HG03064 (cell line): ENCODE measurements around the gene MYCBP.
"Not testable (repeated sequence)": the region's sequence is repeated elsewhere in the genome, so short reads cannot be mapped to it uniquely, and the experiment has no call there.

Experiments used
- ATAC-seq: cut with Tn5 transposase; IDR thresholded peaks from one replicate; pipeline ENCODE4 v1.9.1; 2021; ENCODE audit warnings: low read depth; ENCODE audit not compliant: unreplicated experiment

The MYCBP gene

DNA sequence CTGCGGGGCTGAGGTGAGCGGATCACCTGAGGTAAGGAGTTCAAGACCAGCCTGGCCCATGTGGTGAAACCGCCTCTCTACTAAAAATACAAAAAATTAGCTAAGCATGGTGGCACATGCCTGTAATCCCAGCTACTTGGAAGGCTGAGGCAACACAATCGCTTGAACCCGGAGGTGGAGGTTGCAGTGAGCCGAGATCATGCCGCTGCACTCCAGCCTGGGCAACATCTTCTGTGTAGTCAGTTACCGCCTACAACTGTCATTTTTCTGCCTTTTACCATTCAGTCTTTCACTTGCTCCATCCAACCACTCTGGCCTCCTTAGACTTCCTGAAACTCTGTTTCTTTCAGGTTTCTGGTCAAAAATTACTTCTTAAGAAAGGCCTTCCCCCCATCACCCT lies 2.2 kb downstream of the MYCBP start:
- ATAC-seq: no peak

DNA sequence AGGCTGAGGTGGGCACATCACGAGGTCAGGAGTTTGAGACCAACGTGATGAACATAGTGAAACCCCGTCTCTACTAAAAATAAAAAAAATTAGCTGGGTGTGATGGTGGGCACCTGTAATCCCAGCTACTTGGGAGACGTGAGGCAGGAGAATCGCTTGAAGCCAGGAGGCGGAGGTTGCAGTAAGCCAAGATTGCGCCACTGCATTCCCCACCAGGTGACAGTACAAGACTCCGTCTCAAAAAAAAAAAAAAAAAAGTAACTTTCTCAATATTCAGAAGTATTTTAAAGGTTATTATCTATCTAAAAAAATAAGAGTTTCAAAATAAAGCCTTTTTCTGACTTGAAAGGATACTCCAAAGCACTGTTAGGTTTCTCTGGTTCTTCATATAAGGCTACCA lies 5.9 kb downstream of the MYCBP start:
- ATAC-seq: no peak

DNA sequence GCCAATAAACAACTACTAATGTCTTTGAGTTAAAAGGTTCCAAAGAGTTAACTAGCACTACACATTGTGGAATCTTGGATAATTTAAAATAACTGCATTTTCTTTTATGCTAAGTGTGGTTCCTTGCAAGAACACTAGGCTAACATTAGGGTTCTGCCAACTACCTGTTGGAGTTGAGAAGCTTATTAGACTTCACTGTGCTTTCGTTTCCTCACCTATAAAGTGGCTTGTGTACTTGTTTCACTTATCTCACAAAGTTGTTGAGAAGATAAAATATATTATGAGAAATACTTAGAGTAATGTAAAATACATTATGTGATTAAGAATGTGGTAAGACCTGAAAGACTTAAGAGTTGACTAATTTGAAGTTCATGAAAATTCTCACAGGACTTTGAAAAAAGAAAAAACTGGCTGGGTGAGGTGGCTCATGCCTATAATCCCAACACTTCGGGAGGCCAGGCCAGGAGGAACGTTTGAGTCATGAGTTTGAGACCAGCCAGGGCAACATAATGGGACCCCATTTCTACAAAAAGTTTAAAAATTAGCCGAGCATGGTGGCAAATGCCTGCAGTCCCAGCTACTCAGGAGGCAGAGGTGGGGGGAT lies 7.9 kb downstream of the MYCBP start:
- ATAC-seq: no peak

DNA sequence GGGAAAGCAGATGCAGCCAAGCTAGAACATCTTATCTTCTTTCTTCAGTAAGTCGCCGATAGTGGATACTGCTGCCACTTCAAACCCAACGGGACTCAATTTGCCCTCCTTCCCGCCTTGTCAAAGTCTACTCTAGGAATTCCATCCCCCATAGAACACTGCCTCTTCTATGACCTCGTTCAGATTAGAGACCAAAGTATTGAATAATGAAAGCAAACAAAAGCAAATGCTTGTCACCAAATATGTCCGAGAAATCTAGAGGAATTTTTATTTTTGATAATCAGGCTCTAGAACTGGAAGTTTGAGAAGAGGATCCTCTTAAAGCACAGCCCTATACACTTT lies 12.7 kb downstream of the MYCBP start:
- no peak for ATAC-seq

DNA sequence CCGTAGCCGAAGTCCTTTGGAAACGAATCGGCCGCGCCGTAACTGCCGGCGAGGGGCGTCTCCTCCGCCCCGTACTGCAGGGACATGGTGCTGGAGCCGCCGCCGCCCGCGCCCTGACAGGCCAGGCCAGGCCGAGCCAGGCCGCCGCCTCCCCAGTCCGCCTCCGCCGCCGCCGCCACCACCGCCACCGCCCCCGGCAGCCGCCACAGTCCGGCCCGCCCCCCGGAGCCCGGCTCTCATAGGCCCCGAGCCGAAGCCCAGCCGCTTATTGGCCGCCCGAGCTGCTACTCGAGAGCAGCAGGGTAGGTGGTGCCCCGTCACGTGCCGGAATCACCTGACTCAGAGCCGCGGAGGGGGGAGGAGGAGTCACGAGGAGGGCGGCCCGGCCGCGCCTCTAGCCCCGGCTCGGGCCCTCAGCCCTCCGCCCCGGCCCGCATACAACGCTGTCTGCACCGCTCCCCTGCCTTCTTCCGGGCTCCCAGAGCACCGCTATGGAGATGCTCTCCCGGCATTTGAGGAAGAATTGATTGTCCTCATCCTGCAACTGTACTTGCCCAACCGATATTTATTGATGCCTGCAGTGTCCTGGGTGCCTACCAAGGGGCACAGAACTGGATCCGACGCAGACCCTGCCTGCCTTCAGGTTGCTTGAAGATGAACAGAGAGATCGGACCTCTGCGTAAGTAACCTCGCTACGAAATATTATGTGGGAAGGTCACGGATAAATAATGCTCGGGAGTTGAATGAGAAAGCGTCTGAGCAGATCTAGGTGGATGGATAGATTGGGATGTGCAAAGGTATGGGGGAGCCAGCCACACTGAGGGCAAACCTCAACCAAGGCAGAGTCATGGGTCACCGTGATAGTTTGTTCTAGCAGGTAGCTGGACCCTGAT lies 13.3 kb downstream of the MYCBP start, which contains the start of gene RRAGC:
RRAGC (minus strand) TSS at position 212 of the 893 bp plus-strand sequence; CDS start at position 86, 126 bp downstream.
- ATAC-seq: peak; percentile 92

DNA sequence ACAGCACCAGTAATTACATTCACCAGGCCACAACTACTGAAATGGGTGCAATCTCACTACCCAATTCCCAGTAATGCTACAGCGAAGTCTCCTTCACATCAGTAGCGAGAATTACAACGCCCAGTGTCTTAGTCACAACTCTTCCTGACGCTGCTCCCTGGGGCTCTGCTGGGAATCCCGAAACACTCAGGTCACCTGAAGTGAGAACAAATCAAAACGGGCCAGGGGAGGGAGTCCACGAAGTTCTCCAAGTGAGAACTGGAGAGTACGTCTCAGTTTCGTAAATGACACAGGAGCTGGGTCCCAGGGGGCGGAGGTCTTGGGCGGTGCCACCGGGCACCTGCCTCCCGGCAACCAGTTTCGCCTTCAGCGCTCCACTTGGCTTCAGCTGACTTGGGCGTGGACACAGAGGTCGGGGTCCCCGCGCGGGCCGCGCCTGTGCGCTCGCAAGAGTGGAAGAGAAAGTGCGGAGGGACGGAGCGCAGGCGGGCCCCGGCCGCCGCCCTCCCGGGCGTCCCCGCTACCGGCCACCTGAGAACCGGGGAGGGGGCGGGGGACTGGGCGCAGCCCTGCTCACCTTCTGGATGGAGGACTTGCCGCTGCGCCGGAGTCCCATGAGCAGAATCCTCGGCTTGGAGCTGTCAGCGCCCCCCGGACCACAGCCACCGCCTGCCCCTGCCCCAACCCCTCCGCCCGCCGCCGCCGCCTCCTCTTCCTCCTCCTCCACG lies 14.2 kb downstream of the MYCBP start:
- ATAC-seq: peak; percentile 25

DNA sequence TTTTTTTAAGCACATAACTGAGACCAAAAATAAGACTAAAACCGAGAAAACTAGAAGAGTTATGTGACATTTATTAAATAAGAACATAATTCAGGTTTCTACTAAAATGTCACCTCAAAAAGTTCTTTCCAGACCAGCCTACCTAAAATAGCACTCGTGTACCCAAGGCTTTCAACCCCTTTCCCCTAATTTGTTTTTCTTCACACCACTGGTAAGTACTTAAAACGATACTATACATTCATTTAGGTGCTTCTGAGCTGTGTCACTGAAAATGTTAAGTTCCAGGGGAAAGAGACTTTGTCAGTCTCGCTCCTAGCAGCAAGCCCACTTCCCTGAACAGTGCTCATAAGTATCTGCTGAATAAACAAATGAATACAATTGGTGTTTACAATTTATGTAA lies 20.4 kb downstream of the MYCBP start:
- ATAC-seq: no peak

DNA sequence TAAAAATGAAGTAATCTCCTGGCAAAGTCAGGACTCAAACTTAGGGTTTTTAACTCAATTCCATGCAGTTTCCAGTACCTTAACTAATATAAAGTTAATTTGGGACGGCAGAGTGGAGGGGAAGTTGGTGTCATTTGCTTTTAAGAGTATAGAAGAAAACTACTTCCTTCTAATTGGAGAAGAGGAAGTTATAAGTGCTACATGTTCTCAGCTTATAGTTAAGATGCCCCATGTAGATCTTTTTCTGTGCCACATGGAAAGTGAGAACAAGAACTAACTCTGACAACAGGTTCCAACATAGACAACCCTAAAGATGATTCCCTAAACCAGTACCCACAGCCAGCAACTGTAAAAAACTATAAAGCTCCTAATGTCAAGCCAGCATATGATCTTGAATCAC lies 25.1 kb downstream of the MYCBP start:
- no peak for ATAC-seq

DNA sequence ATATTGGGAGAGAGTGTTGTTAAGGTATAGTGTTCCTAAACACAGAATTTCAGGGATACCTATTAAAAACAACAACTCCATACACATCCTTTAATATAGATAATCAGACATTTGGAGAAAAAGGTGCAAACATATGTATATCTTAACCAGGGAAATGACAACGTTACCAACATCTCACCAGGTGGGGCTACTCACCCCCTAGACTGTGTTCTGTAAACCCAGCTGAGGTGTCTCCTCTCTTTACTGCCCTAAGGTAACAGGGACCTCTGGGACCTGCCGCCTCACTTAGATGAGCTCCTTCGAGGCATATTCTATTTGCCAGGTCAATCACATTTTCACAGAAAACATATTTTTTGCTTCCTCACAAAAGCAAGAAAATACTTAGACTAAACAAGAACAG lies 26.9 kb downstream of the MYCBP start:
- ATAC-seq: no peak

DNA sequence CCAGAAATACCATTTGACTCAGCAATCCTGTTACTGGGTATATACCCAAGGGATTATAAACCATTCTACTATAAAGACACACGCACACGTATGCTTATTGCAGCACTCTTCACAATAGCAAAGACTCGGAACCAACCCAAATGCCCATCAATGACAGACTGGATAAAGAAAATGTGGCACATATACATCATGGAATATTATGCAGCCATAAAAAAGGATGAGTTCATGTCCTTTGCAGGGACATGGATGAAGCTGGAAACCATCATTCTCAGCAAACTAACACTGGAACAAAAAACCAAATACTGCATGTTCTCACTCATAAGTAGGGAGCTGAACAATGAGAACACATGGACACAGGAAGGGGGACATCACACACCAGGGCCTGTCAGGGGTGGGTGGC lies 28.1 kb downstream of the MYCBP start:
- not testable (repeated sequence) for ATAC-seq

DNA sequence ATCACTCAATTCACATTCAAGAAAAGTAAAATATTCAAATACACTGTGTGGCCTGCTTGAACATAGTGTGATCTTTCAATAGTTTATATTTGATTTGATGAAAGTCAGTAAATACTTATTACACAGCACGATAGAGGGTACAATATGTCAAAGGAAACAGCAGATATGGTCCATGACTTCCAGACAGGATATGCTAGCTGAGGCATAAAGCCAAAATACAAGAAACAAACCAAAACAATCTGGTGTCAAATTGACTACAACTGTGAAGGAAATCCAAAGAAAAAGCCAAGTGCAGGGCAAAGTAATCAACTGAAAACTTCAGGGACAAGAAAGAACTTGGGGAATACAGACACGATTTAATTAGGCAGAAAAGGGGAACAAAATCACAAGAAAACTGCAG lies 32.9 kb downstream of the MYCBP start:
- ATAC-seq: no peak

DNA sequence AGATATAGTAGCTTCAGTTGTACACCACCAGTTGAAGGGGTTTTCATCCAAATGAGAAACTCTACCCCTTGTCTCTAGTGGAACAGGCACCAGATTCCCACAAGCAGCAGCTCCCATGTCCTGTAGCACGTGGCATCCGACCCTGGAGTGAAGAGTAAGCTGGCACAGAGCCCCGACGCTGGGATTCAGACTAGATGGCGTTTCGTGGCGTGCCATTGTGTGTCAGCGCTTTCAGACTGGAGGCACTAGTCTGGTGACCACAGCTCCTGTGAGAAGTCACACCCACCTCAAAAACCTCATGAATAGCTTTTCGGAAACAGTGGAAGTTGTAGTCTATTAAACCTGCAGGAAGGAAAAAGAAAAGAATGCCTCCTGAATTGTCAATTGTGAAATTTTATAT lies 33.8 kb downstream of the MYCBP start:
- no peak for ATAC-seq

DNA sequence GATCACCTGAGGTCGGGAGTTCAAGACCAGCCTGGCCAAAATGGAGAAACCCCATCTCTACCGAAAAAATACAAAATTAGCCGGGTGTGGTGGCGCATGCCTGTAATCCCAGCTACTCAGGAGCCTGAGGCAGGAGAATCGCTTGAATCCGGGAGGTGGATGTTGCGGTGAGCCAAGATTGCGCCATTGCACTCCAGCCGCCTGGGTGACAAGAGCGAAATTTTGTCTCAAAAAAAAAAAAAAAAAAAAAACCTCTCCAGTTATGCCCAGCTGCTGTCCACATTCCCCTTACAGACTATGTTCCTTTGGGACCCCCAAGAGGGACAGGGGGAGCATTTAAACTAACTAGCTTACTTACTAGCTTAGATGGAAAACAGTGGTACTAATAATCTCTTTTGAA lies 36.8 kb downstream of the MYCBP start:
- not testable (repeated sequence) for ATAC-seq

DNA sequence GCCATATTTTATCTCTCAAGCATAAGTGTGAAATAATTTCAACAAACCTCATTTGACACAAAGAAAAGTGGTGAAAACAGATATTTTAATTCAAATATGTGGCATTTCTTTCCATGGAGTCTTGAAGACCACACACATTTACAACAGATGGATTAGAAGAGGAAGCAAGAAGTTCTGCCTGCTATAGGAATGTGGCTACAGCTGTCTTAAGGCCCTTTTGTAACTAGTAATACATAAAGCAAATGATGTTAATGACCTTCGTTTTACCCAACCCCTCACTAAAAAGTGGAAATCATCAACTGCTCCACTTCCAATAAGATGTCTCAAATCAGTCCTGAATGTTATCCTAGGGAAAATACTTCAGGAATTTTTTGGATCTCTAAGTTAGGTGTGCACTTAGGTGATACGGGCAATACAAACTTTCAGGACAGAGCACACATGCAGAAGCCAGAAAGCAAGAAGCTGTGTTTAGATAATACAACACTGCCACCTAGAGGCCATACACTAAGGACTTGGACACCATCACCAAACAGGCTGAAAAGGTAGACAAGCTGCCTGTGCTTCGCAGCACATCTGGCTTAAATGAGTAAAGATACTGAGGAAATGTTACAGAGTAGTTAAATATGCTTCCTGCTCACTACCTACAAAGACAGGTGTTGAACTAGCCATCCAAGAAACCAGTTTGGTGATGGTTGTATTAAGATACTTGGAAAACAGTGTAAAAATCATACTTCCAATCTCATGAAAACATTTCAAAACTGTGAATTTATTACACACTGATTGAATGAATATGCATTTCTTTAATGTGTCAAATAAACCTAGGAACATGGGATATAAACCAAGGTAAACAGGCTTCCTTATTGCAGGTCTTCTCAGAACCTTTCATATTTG lies 38.0 kb downstream of the MYCBP start:
- no peak for ATAC-seq

DNA sequence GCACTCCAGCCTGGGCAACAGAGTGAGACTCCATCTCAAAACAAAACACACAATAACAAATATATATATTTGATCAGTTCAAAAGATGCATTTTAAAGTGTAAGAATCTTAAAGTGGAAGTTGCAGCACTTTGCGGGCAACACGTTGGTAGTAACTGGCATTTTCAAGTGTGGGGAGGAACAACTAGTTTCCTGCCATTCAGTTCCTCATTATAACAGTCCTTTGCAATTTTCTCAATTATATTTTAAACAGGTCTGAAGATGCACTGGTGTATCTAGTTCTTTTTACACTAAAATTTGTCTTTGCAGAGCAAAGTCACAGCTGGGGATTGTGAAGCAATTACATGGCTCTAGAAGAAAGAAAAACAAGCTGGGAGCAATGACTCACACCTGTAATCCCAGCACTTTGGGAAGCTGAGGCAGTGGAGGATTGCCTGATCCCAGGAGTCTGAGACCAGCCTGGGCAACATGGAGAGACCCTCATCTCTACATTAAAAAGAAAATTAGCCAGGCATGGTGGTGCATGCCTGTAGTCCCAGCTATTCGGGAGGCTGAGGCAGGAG lies 38.8 kb downstream of the MYCBP start:
- ATAC-seq: no peak

DNA sequence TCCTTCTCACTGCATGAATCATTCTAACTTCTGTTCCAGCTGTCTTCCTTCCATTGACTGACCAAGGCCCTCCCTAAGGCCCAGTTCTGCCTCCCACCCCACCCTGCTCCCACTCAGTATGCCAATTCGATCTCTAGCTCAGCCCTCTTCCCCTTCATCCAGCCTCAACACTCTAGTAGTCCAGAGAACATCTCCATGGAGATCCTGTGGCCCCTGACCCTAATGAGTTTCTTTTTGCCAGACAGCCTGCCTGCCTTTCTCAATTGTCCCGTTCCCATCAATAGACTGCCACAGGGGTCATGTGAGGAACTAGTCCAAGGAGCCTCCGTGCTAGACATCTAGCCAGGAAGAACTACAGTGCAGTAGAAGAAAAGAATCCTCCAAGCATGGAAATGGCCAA lies 40.0 kb downstream of the MYCBP start:
- ATAC-seq: no peak

DNA sequence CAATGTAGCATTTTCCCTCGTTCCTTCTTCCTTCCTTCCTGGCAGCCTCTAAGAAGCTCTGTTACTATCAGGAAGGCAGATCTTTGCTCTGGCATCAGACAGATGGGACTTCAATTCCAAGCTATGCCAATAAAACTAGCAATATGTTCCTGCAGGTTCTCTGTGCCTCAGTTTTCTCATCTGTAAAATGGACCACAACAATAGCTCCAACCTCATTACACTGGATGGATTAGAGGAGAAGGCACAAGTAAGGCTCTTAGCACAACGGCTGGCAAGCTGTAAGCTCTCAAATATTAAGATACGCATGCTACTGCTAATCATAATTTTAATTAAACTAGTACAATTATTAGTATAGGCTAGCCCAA lies 40.8 kb downstream of the MYCBP start:
- ATAC-seq: no peak

DNA sequence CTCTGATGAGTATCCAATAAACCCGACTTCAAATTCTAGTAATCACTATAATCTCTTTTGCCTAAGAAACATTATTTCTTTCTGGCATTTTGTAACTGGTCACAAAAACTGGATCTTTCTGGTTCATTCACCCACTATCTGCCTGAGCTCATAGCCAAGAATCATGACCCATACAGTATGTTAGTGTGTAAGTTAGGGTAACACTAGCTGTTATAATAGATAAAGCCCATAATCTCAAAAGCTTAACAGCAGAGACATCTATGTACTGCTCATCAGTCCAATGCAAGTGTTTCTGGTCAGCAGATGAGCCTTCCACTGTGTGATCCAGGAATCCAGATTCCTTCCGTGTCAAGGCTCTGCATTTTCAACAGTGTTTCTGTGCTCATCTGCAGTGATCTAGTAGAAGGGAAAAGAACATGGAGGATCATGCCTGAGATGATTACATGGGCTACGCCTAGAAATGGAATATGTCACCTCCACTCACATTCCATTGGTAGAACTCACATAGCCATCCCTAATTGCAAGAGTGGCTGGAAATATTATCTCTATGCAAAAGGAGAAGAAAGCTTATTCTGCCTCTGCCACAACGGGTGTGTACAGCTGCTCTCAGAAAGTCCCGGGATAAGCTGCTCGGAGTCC lies 41.3 kb downstream of the MYCBP start:
- ATAC-seq: no peak

DNA sequence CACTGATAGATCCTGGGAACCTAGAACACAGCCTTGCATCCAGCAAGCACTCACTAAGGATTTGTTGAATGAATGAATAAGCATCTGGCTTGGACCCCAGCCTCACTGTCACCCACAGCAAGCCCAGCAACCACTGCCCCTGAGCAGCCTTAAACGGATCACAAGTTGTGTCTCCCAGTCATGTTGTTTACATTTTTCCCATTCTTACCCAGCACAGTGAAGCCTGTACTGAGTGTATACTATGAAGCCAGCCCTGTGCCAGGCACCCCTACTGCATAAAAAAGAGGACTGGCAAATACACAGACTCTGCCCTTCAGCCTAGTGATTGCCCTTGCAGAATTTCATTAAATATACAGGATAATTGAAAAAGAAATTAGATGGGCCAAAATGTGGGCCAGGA lies 43.8 kb downstream of the MYCBP start:
- ATAC-seq: no peak

DNA sequence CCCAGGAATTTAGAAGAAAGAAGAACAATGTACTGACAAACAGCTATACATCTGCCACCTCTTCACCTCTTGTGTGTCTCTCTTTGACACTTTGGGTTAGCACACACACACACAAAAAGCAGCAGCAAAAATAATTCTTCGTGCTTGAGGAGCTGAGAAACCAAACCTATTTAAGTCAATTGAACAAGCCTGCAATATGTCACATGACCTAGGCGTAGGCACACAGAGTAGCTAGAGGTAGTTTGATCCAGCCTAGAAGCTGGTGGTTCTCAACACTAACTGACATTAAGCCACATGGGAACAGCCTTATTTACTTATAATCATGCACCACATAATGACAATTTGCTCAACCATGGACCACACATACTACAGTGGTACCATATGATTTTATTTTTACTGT lies 45.8 kb downstream of the MYCBP start:
- no peak for ATAC-seq
